Chondrocyte (in vitro differentiated cells): Measurements from ENCODE around the gene CIROP. TPM values are rescaled to one million over a fixed set of nuclear protein-coding genes. Genes with fewer than 3 reads are reported as not detected.

Source experiments
- DNase-seq: peaks from one replicate; pipeline ENCODE4 v3.0.0; 2021; ENCODE audit warnings: mixed read lengths, low spot score
- H3K27ac Mint-ChIP-seq: one replicate; pipeline ENCODE4 v1.8.0; 2021; ENCODE audit warnings: mild to moderate bottlenecking, moderate library complexity, mixed read lengths; ENCODE audit not compliant: unreplicated experiment
- H3K27me3 Mint-ChIP-seq: 2 replicates; pipeline ENCODE4 v1.8.0; 2021; ENCODE audit warnings: low read depth, mixed read lengths
- H3K36me3 Mint-ChIP-seq: 2 replicates; pipeline ENCODE4 v1.8.0; 2021; ENCODE audit warnings: low read depth, mixed read lengths
- H3K4me1 Mint-ChIP-seq: 2 replicates; pipeline ENCODE4 v1.8.0; 2021; ENCODE audit warnings: low read depth, mild to moderate bottlenecking, mixed read lengths
- H3K4me3 Mint-ChIP-seq: one replicate; pipeline ENCODE4 v1.8.0; 2021; ENCODE audit warnings: mild to moderate bottlenecking, moderate library complexity, mixed read lengths; ENCODE audit not compliant: unreplicated experiment
- H3K9me3 Mint-ChIP-seq: 2 replicates; pipeline ENCODE4 v1.8.0; 2021; ENCODE audit warnings: low read depth, mixed read lengths
- total RNA-seq: library from RNA; stranded (reverse); gene quantifications from 3 replicates; pipeline ENCODE4 v1.2.1, GENCODE V29; 2021
- TF ChIP-seq, protein P1 (sequence below): fragments of 200-600 bp; sonication (generic); IDR thresholded peaks from 2 replicates; pipeline ENCODE4 v1.5.0; 2021; ENCODE audit warnings: antibody characterized with exemption, mild to moderate bottlenecking, moderate library complexity

The CIROP gene
- total RNA-seq, 1 donor from 2014 or later, result not detected

- TF ChIP-seq, protein P1, sequence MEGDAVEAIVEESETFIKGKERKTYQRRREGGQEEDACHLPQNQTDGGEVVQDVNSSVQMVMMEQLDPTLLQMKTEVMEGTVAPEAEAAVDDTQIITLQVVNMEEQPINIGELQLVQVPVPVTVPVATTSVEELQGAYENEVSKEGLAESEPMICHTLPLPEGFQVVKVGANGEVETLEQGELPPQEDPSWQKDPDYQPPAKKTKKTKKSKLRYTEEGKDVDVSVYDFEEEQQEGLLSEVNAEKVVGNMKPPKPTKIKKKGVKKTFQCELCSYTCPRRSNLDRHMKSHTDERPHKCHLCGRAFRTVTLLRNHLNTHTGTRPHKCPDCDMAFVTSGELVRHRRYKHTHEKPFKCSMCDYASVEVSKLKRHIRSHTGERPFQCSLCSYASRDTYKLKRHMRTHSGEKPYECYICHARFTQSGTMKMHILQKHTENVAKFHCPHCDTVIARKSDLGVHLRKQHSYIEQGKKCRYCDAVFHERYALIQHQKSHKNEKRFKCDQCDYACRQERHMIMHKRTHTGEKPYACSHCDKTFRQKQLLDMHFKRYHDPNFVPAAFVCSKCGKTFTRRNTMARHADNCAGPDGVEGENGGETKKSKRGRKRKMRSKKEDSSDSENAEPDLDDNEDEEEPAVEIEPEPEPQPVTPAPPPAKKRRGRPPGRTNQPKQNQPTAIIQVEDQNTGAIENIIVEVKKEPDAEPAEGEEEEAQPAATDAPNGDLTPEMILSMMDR, result no peak
- Mint-ChIP-seq H3K9me3 (no peaks in the 10 kb centered on the region), H3K4me1 (peaks cover 9% of the 10 kb centered on the region), H3K27me3 (peaks cover 5% of the 10 kb centered on the region), H3K27ac (no peak overlapping the region), H3K4me3 (no peak overlapping the region), H3K36me3 (no peaks in the 10 kb centered on the region)
- no peak for DNase-seq
Measured at GRCh38 chr14:23137813-23138535, 33.2 kb upstream of the CIROP start.

GRCh38 chr14:23137192-23137812 lies 32.5 kb upstream of the CIROP start:
- Mint-ChIP-seq H3K27me3 (peaks cover 5% of the 10 kb centered on the region), H3K4me3 (no peak overlapping the region), H3K9me3 (no peaks in the 10 kb centered on the region), H3K36me3 (no peaks in the 10 kb centered on the region), H3K4me1 (peaks cover 7% of the 10 kb centered on the region), H3K27ac (no peak overlapping the region)
- TF ChIP-seq, protein P1, result no peak
- no peak for DNase-seq

GRCh38 chr14:23136566-23137133 lies 31.9 kb upstream of the CIROP start:
- Mint-ChIP-seq H3K4me3 (no peak overlapping the region), H3K27me3 (peaks cover 5% of the 10 kb centered on the region), H3K9me3 (no peaks in the 10 kb centered on the region), H3K36me3 (no peaks in the 10 kb centered on the region), H3K27ac (no peak overlapping the region), H3K4me1 (peaks cover under 1% of the 10 kb centered on the region)
- TF ChIP-seq, protein P1, result no peak
- DNase-seq, result no peak

- Mint-ChIP-seq H3K4me3 (no peak overlapping the region), H3K4me1 (no peaks in the 10 kb centered on the region), H3K36me3 (no peaks in the 10 kb centered on the region), H3K9me3 (no peaks in the 10 kb centered on the region), H3K27me3 (peaks cover 25% of the 10 kb centered on the region), H3K27ac (no peak overlapping the region)
- TF ChIP-seq, protein P1, result no peak
- DNase-seq, result no peak
Measured at GRCh38 chr14:23132970-23133369, 28.2 kb upstream of the CIROP start.

- Mint-ChIP-seq H3K4me3 (no peak overlapping the region), H3K9me3 (no peaks in the 10 kb centered on the region), H3K36me3 (no peaks in the 10 kb centered on the region), H3K4me1 (no peaks in the 10 kb centered on the region), H3K27me3 (peaks cover 25% of the 10 kb centered on the region), H3K27ac (no peak overlapping the region)
- no peak for DNase-seq
- TF ChIP-seq, protein P1, result no peak
Measured at GRCh38 chr14:23131482-23131881, 26.7 kb upstream of the CIROP start.
